Measurements from ENCODE around the gene GNL2. TPM values are rescaled to one million over a fixed set of nuclear protein-coding genes. Genes with fewer than 3 reads are reported as not detected.

Gene GNL2
- total RNA-seq, 1 donor from 2014 or later = 61.1 TPM

- no peak overlapping the region for H3K27ac Mint-ChIP-seq
- H3K27me3 Mint-ChIP-seq (ENCODE audit: low read depth) = peaks cover 29% of the 10 kb centered on the region
- no peak for DNase-seq (ENCODE audit: low spot score in 2 of 2, unreplicated experiment in 2 of 2)
- TF ChIP-seq CTCF (IDR thresholded peaks at IDR 0.05; ENCODE audit: unreplicated experiment) = no peak
- H3K36me3 Mint-ChIP-seq = no peaks in the 10 kb centered on the region
- peaks cover 22% of the 10 kb centered on the region for H3K4me1 Mint-ChIP-seq
- H3K9me3 Mint-ChIP-seq = no peaks in the 10 kb centered on the region
- no peak overlapping the region for H3K4me3 Mint-ChIP-seq
Observed at GRCh38 chr1:37606481-37607263, 10.9 kb upstream of the GNL2 start.

- Mint-ChIP-seq H3K36me3 (no peaks in the 10 kb centered on the region), H3K27ac (peak overlapping the region; percentile 29), H3K9me3 (no peaks in the 10 kb centered on the region), H3K4me1 (peaks cover 29% of the 10 kb centered on the region), H3K4me3 (no peak overlapping the region), H3K27me3 (ENCODE audit: low read depth) (peaks cover 22% of the 10 kb centered on the region)
- no peak for DNase-seq (ENCODE audit: low spot score in 2 of 2, unreplicated experiment in 2 of 2)
- TF ChIP-seq CTCF (IDR thresholded peaks at IDR 0.05; ENCODE audit: unreplicated experiment) = no peak
Observed at GRCh38 chr1:37605806-37606474, 10.2 kb upstream of the GNL2 start.

GRCh38 chr1:37605061-37605650, 9.4 kb upstream of the GNL2 start:
- H3K27me3 Mint-ChIP-seq (ENCODE audit: low read depth) = peaks cover 20% of the 10 kb centered on the region
- H3K9me3 Mint-ChIP-seq = no peaks in the 10 kb centered on the region
- H3K27ac Mint-ChIP-seq = no peak overlapping the region
- no peak for TF ChIP-seq CTCF (IDR thresholded peaks at IDR 0.05; ENCODE audit: unreplicated experiment)
- DNase-seq (ENCODE audit: low spot score in 2 of 2, unreplicated experiment in 2 of 2) = no peak
- peaks cover 32% of the 10 kb centered on the region for H3K4me1 Mint-ChIP-seq
- H3K4me3 Mint-ChIP-seq = no peak overlapping the region
- no peaks in the 10 kb centered on the region for H3K36me3 Mint-ChIP-seq

GRCh38 chr1:37602750-37603694, 7.3 kb upstream of the GNL2 start:
- Mint-ChIP-seq H3K4me3 (no peak overlapping the region), H3K9me3 (no peaks in the 10 kb centered on the region), H3K27me3 (ENCODE audit: low read depth) (peaks cover 22% of the 10 kb centered on the region), H3K4me1 (peaks cover 39% of the 10 kb centered on the region), H3K27ac (no peak overlapping the region), H3K36me3 (no peaks in the 10 kb centered on the region)
- TF ChIP-seq CTCF (IDR thresholded peaks at IDR 0.05; ENCODE audit: unreplicated experiment) = peak; percentile 59
- DNase-seq (ENCODE audit: low spot score in 2 of 2, unreplicated experiment in 2 of 2) = no peak

GRCh38 chr1:37601441-37601840, 5.7 kb upstream of the GNL2 start:
- TF ChIP-seq CTCF (IDR thresholded peaks at IDR 0.05; ENCODE audit: unreplicated experiment) = no peak
- peaks cover 43% of the 10 kb centered on the region for H3K4me1 Mint-ChIP-seq
- H3K36me3 Mint-ChIP-seq = no peaks in the 10 kb centered on the region
- no peak overlapping the region for H3K4me3 Mint-ChIP-seq
- peaks cover 24% of the 10 kb centered on the region for H3K27me3 Mint-ChIP-seq (ENCODE audit: low read depth)
- no peaks in the 10 kb centered on the region for H3K9me3 Mint-ChIP-seq
- no peak for DNase-seq (ENCODE audit: low spot score in 2 of 2, unreplicated experiment in 2 of 2)
- H3K27ac Mint-ChIP-seq = peak overlapping the region; percentile 11
